Kidney (tissue), 14 donors: ENCODE measurements around the gene WDR86. TPM values are rescaled to one million over a fixed set of nuclear protein-coding genes. Genes with fewer than 3 reads are reported as not detected.

ENCODE experiments used
- DNase-seq, 5 donors: peaks; one replicate each; pipeline ENCODE4 v3.0.0-alpha.2; 2013 to 2020
- FAIRE-seq: peaks from 2 replicates; lab custom pipeline; 2012; peaks lifted over from hg19 to GRCh38; lab: Jason Lieb, UNC
- H3K27ac ChIP-seq, 2 donors: one replicate each; pipeline ENCODE4 v1.7.0; 2013; ENCODE audit warnings: low read depth in 2 of 2, low read length in 2 of 2, inconsistent platforms in 1 of 2
- H3K27me3 ChIP-seq: one replicate; pipeline ENCODE4 v1.7.1; 2013; ENCODE audit warnings: low read length, inconsistent platforms; ENCODE audit not compliant: control insufficient read depth, insufficient read depth
- H3K36me3 ChIP-seq, 3 donors: one replicate each; pipeline versions ENCODE4 v1.7.0 to v1.7.1; 2013; ENCODE audit warnings: low read length in 3 of 3, control low read depth in 1 of 3, inconsistent platforms in 1 of 3; ENCODE audit not compliant: insufficient read depth in 3 of 3, control insufficient read depth in 2 of 3
- H3K4me1 ChIP-seq, 3 donors: one replicate each; pipeline versions ENCODE4 v1.7.0 to v1.7.1; 2013; ENCODE audit warnings: low read length in 3 of 3, inconsistent platforms in 1 of 3, low read depth in 1 of 3; ENCODE audit not compliant: control insufficient read depth in 2 of 3, insufficient read depth in 2 of 3
- H3K4me3 ChIP-seq, 3 donors: one replicate each; pipeline versions ENCODE4 v1.7.0 to v1.8.1; 2013; ENCODE audit warnings: low read length in 3 of 3, control low read depth in 1 of 3, inconsistent platforms in 1 of 3
- H3K9ac ChIP-seq, 3 donors: one replicate each; pipeline versions ENCODE4 v1.7.0 to v1.7.1; 2013; ENCODE audit warnings: low read length in 3 of 3, control low read depth in 1 of 3, inconsistent platforms in 1 of 3
- H3K9me3 ChIP-seq, 3 donors: one replicate each; pipeline versions ENCODE4 v1.7.0 to v1.7.1; 2013; ENCODE audit warnings: low read length in 3 of 3, control low read depth in 1 of 3, inconsistent platforms in 1 of 3; ENCODE audit not compliant: control insufficient read depth in 2 of 3, insufficient read depth in 1 of 3
- CTCF ChIP-seq: IDR thresholded peaks from 3 replicates; pipeline ENCODE4 v1.5.1; 2012; ENCODE audit warnings: mild to moderate bottlenecking, moderate library complexity, borderline replicate concordance; ENCODE audit not compliant: insufficient read depth; ENCODE audit errors: extremely low read depth
- intact Hi-C: fragments of 100-400 bp; cut with DNase I; formaldehyde crosslinking; loops from one replicate; pipeline ENCODE4 v1.11.1; 2022
- polyA plus RNA-seq: library from polyadenylated mRNA; stranded (reverse); fragments of 350-450 nt; fragmentation: Illumina TruSeq; extraction: RNeasy Lipid Tissue Mini Kit (QIAGEN cat#74804); gene quantifications from one replicate; pipeline ENCODE4 v1.2.3, GENCODE V29; 2014; ENCODE audit warnings: low read depth, low replicate concordance; ENCODE audit not compliant: insufficient read depth
- total RNA-seq: library from RNA; stranded (reverse); fragmentation: NEBNext Ultra II Directional; extraction: Animal tissue kit (Norgen Biotek cat#: 25700); gene quantifications from one replicate; pipeline ENCODE4 v1.2.1, GENCODE V29; 2021
- donor health status: control.
- donor health status: control.
- donor health status: control.
- donor health status: control.
- donor health status: control.
- donor health status: DM: yes; HTN: yes; CAD: no.
- donor health status: Normal renal cell carcinoma (clear cell type).

The WDR86 gene
- total and polyA plus RNA-seq, 2 donors from 2014 or later = 1.8 to 5.9 TPM

- H3K27ac ChIP-seq = no peak overlapping the region
- TF ChIP-seq CTCF = no peak
- H3K9ac ChIP-seq = peak overlapping the region in 2 of 3 donors; percentile 7 to 34
- FAIRE-seq (no peak), DNase-seq (peak; percentile 82 to 91 (median 85))
- H3K4me3 ChIP-seq = peak overlapping the region in 2 of 3 donors; percentile 25 to 50
- H3K9me3 ChIP-seq = no peaks in the 10 kb centered on the region
- peaks cover 0 to 5% (median 0%) of the 10 kb centered on the region in 3 donors for H3K4me1 ChIP-seq
- H3K27me3 ChIP-seq = no peaks in the 10 kb centered on the region
- no peaks in the 10 kb centered on the region for H3K36me3 ChIP-seq
- intact Hi-C loops = no loop called here
Measured at GRCh38 chr7:151410405-151411390, 860 bp upstream of the WDR86 start.

GRCh38 chr7:151408839-151409666 lies 785 bp downstream of the WDR86 start:
- Histone ChIP-seq H3K4me3 (peak overlapping the region in 2 of 3 donors; percentile 43 to 73), H3K36me3 (no peaks in the 10 kb centered on the region), H3K4me1 (peaks cover 0 to 7% (median 0%) of the 10 kb centered on the region in 3 donors), H3K9me3 (no peaks in the 10 kb centered on the region), H3K27me3 (no peaks in the 10 kb centered on the region), H3K27ac (no peak overlapping the region), H3K9ac (peak overlapping the region in 1 of 3 donors; percentile 62)
- FAIRE-seq (no peak), DNase-seq (peak; percentile 77 to 89 (median 81))
- intact Hi-C loops = no loop called here
- no peak for TF ChIP-seq CTCF

- no peak for TF ChIP-seq CTCF
- intact Hi-C loops = no loop called here
- no peak overlapping the region for H3K27ac ChIP-seq
- peaks cover 0 to 7% (median 4%) of the 10 kb centered on the region in 3 donors for H3K4me1 ChIP-seq
- H3K27me3 ChIP-seq = no peaks in the 10 kb centered on the region
- H3K4me3 ChIP-seq = peak overlapping the region in 2 of 3 donors; percentile 43 to 73
- no peaks in the 10 kb centered on the region for H3K36me3 ChIP-seq
- FAIRE-seq (no peak), DNase-seq (no peak)
- H3K9me3 ChIP-seq = no peaks in the 10 kb centered on the region
- H3K9ac ChIP-seq = peak overlapping the region in 1 of 3 donors; percentile 62
Measured at GRCh38 chr7:151408498-151408838, 1.4 kb downstream of the WDR86 start.
